ENCODE measurements around the gene INO80.
A peak's percentile ranks its signal among the peaks of the same experiment; 100 is the strongest.
"Not testable (repeated sequence)": the region's sequence is repeated elsewhere in the genome, so short reads cannot be mapped to it uniquely, and the experiment has no call there.

INO80 gene

DNA sequence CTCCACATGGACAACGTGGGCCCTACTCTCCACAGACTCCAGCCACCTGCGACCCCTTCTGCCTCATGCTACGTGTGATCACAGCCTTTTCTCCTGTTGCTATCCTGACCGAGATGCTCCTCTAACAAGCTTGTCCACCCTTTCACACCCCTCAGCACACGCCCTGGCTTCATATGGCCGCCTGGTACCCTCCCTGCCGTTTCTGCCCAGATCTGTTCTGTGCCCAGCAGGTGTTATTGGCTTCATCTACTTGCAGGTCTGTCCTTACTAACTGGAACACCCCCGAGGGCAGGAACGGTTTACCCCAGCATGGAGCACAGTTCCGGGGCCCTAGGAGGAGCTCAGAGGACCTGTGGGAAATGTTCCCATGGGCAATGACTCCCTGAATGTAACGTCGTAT is 152.9 kb downstream of the INO80 start:
- DNase-seq (ENCODE audit: low spot score) = no peak

GRCh38 chr15:40962317-40962716 is 153.8 kb downstream of the INO80 start:
- not testable (repeated sequence) for DNase-seq (ENCODE audit: low spot score)

- DNase-seq (ENCODE audit: low spot score) = not testable (repeated sequence)
These were observed 154.3 kb downstream of the INO80 start for GRCh38 chr15:40961740-40962139.

- DNase-seq (ENCODE audit: low spot score) = no peak
These were observed 155.2 kb downstream of the INO80 start for GRCh38 chr15:40960925-40961324.

GRCh38 chr15:40960151-40960885 is 155.8 kb downstream of the INO80 start:
- DNase-seq (ENCODE audit: low spot score) = no peak

DNA sequence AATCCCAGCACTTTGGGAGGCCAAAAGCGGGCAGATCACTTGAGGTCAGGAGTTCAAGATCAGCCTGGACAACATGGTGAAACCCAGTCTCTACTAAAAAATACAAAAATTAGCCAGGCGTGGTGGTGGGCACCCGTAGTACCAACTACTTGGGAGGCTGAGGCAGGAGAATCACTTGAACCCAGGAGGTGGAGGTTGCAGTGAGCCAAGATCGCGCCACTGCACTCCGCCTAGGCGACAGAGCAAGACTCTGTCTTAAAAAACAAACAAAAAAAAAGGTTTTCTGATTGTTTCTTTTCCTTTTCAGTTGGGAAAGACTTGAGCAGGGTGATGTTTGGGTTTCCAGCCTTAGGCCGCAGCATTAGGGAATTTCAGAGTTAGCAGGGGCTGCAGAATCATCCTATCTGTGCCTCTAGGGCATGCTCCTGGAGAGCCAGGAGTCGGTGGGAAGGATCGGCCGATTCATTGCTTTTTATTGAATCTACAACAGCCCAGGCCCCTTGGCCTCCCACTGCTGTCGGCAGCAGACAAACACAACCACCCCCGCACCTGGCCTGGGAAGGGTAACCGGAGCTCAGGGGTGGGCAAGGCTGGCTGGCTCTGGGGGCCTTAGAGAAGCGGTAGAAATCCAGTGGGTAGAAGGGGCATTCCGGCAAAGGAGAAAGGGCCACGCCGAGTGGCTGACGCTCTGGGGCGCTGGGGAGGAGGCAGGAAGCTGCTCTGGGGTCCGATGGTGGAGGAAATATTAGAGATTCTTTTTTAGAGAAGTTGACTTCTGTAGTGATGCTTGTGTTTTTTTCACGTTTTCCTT is 156.5 kb downstream of the INO80 start:
- no peak for DNase-seq (ENCODE audit: low spot score)

DNA sequence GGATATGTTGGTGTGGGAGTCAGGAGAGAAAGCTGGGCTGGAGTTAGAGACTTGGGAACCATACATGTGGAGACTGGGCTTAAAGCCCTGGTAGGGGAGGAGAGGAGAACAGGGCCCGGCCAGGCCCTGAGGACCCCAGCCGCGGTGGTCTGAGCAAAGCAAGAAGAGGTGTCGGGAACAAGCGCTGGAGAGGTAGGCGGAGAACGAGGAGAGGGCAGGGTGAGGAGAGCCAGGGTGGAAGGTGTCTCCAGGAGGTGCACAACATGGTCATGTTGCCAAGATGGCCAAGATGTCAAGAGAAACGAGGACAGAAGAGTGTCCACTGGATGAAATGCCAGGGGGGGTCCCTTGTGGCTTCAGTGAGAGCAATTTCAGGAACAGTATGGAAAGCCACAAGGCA is 157.4 kb downstream of the INO80 start:
- no peak for DNase-seq (ENCODE audit: low spot score)

DNA sequence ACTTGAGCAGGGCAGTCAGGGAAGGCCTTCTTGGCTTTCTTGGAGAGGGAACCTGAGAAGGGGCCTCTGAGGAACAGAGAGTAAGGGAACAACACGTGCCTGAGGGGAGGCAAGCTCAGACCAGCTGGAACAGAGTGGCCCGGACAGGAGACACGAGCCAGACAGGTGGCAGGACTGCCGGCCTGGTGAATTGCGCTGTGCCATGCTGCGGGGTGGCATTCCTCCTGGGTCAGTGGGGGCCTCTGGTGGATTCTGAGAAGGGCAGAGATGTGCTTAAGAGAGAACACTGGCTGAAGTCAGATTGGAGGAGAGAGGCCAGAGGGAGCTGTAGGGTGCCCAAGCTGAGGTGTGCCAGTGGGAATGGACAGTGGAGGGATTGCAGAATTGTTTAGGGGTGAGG is 157.9 kb downstream of the INO80 start:
- no peak for DNase-seq (ENCODE audit: low spot score)

- no peak for DNase-seq (ENCODE audit: low spot score)
These were observed 158.5 kb downstream of the INO80 start for GRCh38 chr15:40957581-40958051.

DNA sequence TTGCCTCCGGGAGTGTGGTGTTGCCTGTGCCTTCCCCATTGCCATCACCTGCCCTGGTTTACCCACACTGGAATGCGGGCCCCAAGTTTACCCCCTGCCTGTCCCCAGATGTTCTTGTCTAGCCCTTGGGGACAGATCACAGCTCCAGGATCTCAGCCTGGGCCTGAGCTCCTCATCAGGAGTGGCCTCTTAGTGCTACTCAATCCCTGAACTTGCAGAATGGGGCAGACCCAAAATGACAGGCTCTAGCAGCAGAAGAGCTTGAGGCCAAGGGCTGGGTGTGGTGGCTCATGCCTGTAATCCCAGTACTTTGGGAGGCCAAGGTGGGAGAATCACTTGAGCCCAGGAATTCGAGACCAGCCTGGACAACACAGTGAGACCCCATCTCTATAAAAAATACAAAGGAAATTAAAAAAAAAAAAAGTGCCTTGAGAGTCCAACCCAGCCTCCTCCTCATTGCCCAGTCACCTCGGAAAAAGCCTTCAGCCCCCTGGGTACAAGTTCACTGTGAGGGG is 159.0 kb downstream of the INO80 start:
- no peak for DNase-seq (ENCODE audit: low spot score)

DNA sequence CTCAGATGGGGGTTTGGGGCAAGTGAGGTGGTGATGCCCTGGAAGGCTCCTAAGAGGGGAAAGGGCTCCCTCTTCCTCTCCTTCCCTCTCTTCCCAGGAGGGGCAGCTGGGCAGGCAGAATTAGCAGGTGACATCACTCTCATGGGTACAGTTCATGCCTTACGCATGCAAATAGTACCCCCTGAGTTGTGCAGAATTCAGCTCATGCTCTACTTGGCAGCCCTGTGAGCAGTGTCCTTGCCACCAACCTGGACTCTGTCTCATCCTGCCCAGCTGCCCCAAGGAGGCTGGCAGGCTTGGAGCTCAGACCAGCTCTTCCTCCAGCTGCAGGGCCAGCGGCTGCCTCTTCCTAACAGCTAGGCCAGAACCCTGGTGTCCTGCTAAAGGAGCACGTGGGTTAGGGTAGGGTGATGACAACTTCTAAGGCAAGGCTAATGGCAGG is 159.5 kb downstream of the INO80 start:
- DNase-seq (ENCODE audit: low spot score) = no peak

DNA sequence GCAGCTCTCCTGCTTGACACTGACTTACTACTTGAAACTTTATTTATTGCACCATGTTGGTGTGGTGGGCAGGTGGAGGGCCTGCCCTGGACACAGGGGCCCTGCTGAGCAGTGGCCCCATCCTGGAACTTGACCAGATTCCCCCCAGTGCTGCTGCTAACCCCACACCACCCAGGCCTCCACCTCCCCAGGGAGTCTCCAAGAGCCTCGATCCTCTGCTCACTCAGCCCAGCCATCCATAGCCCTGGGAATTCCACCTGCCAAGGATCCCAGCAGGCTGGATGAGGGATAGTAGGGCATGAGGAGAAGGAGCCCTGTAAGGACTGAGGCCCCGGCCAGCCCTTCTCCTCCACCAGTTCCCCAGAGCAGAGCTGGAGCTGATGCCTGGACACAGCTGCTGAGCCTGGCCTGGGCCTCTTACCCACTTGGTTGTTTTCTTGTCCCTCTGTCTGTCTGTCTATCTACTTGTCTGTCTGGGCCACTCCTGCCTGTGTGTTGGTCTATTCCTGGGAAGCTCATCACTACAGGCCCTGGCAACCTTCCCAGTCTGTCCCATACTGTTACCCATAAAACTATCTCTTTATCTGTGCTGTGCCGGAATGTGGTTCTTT is 160.0 kb downstream of the INO80 start:
- no peak for DNase-seq (ENCODE audit: low spot score)

- DNase-seq (ENCODE audit: low spot score) = no peak
These were observed 160.8 kb downstream of the INO80 start for GRCh38 chr15:40955141-40955903.

- not testable (repeated sequence) for DNase-seq (ENCODE audit: low spot score)
These were observed 161.8 kb downstream of the INO80 start for GRCh38 chr15:40954158-40954848.

DNA sequence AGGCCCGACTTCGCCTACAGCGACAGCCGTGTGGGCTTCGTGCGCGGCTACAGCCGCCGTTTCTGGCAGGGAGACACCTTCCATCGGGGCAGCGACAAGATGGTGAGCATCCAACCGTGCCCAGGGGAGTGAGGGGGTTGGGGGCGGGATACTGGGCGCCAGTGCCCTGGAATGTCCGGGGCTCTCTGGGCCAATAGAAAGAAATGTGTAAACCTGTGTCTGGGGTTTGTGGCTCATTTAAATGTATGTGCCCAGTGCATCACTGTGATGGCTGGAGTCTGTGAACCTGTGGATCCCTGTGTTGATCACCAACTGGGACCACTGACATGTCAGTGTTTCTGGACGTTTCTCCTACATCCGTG is 162.4 kb downstream of the INO80 start:
- no peak for DNase-seq (ENCODE audit: low spot score)

DNA sequence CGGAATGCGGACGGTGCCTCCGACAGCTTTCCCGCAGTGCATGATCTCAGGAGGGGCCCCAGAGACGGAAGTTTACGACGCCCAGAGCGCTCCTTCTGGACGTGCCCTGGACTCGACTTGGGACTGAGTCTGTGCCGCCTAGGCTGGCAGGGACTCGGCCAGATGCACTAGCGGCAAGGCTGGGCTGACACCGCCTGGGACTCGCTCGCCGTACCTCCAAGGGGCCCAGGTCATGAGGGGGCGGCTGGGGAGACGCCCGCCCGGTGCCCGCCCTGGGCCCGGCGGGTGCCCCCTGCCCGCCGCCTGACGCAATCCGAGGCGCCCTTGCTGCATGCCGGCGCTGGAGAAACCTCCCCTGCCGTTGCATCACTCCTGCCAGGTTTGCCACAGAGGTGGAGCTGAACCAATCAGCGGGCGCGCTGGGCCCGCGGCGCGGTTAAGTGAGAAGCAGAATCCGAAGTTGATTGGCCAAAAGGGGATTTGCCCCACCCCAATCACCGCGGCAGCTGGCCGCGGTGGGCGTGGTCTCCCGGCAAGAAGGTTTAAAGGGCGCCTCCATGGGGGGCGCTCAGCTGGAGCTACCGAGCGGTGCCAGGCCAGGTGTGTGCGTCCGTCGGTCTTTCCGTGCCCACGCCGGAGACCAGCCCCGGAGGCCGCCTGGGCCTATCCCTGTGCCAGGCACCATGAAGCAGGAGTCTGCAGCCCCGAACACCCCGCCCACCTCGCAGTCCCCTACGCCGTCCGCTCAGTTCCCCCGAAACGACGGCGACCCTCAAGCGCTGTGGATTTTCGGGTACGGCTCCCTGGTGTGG is 163.0 kb downstream of the INO80 start, which contains the start of gene CHAC1:
CHAC1 (plus strand) TSS at position 571 of the 812 bp plus-strand sequence; CDS start at position 684, 113 bp downstream.
- DNase-seq (ENCODE audit: low spot score) = peak; percentile 96

- no peak for DNase-seq (ENCODE audit: low spot score)
These were observed 163.7 kb downstream of the INO80 start for GRCh38 chr15:40952301-40952900.

- DNase-seq (ENCODE audit: low spot score) = no peak
These were observed 164.3 kb downstream of the INO80 start for GRCh38 chr15:40951764-40952163.

DNA sequence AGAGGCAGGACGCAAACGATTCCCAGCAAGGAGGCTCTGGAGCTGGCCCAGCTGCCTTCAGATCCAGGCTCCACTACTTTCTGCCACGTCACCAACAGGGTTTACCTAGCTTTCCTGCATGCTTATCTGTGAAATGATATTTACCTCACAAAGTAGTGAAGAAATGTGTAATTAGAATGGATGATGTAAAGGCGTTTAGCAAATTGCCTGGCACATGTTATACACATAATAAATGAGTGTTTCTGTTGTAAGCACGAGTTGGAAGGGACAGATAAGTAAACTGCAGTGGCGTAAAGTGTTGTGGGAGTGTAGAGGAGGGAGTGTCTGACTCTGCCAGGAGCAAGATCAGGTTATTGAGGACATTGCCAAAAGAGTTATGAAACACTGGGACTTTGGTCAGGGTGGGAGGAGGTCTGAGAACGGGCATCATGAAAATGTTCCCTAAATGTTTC is 166.3 kb downstream of the INO80 start:
- DNase-seq (ENCODE audit: low spot score) = no peak

Data from CD4-positive, alpha-beta T cell treated with Interleukin-15 for 4 hours (primary cell).